Stimulated activated CD8-positive, alpha-beta memory T cell treated with anti-CD3 and anti-CD28 coated beads, Interleukin-7, amount 100 ng/mL, for 1 hour (primary cell): ENCODE measurements around the gene TNK2.
"Not testable (repeated sequence)": the region's sequence is repeated elsewhere in the genome, so short reads cannot be mapped to it uniquely, and the experiment has no call there.

Experiments used
- DNase-seq, 2 donors: peaks; one replicate each; pipeline ENCODE4 v3.0.0-alpha.2; 2020; ENCODE audit warnings: low read depth in 2 of 2

Gene TNK2

DNA sequence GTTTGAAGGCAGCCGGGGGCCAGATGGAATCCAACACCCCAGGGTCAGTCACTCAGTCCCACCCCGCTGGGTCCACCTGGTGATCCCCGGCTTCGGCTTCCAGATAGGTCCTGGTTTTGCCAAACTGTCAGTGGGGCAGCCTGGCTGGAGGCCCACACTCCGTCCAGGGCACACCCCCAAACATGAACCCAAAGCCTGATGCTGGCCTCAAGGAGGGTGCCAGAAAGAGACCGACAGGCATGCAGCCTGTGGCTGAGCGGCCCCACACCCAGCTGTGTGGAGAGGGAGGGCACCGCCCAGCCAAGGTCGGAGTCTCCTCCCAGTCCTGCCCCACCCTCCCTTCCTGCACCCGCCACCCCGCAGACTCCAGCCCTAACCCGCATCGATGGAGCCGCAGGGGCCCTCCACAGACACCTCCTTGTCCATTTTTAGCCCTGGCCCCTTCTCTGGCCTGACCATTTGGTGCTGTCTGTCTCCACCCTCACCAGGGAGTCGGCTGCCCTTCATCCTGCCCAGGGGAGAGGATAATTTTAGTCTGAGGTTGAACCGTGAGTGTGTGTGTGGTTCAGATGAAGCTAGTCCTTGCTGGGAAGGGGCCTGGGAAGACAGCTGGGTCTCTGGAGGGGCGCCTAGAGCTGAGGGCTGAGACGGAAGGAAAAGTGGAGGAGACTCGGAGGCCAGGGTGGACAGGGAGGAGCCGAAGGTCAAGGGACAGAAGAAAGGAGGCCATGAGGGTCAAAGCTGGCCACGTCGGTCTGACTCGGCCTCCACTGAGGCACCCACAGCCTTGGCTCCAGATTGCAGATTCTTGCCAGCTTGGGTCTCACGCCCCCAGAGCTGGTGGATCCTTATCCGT lies 23.1 kb downstream of the TNK2 start:
- no peak for DNase-seq

DNA sequence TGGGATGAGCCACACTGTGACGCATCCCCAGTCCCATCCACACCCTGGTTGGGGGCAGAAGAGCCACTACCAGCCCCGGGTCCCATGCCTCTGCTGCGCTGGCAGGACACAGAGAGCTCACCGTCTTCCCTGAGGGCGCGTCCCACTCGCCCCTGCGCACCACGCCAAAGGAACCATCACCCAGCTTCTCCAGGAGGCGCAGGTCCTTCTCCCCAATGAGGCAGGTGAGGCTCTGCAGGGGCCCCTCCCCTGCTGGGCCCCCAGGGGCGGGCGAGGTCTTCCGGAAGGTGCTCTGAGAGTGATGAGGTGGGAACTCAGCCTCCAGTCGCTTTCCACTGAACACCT lies 23.7 kb downstream of the TNK2 start:
- no peak for DNase-seq

DNA sequence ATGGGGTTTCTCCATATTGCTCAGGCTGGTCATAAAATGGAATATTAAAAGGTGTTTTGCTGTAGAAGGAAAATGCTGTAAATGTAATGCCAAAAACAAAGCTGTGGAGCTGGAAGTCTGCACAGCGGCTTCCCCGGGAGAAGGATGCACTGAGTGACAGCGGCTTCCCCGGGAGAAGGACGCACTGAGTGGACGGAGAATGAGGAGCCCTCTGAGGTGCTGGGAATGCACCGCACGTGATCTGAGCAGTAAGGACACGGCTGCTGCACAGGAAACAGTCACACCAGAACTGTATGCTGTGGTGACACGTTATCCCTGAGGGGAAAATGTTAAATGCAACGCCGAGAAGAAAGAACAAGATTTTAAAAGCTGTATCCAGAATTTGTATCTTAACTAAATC lies 24.6 kb downstream of the TNK2 start:
- no peak for DNase-seq

DNA sequence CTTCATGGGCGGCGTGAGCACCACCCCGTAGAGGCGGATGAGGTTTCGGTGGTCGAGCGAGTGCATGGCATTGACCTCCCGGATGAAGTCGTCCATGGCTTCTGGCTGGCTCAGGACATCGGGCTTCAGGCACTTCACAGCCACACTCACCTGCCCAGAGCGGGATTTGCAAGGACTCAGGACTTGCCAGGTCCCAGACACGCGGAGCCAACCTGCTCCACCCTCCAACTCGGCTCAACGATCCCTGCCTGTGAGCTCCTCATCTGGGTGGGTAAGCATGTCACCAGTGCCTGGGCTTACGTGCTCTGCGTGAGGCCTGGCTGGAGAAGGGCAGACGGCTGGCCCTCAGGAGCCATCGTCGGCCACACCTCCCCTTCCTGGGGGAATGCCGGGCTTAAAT lies 25.2 kb downstream of the TNK2 start:
- DNase-seq: no peak

DNA sequence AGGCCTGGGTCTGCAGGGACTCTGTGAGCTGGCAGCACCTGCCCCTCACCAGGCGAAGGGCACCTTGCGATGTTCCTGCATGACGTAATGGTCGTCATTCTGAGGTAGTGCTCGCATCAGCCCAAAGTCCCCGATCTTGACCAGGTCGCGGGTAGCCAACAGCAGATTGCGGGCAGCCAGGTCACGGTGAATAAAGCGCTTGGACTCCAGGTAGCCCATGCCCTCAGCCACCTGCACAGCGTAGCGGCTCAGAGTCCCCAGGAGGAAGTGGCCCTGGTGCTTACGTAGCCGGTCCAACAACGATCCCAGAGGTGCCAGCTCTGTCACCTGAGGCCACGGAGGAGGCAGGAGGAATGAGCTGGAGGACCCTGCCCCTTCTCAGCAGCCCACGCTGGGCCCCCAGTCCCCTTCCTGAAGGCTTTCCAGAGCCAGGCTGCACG lies 26.3 kb downstream of the TNK2 start:
- DNase-seq: no peak

DNA sequence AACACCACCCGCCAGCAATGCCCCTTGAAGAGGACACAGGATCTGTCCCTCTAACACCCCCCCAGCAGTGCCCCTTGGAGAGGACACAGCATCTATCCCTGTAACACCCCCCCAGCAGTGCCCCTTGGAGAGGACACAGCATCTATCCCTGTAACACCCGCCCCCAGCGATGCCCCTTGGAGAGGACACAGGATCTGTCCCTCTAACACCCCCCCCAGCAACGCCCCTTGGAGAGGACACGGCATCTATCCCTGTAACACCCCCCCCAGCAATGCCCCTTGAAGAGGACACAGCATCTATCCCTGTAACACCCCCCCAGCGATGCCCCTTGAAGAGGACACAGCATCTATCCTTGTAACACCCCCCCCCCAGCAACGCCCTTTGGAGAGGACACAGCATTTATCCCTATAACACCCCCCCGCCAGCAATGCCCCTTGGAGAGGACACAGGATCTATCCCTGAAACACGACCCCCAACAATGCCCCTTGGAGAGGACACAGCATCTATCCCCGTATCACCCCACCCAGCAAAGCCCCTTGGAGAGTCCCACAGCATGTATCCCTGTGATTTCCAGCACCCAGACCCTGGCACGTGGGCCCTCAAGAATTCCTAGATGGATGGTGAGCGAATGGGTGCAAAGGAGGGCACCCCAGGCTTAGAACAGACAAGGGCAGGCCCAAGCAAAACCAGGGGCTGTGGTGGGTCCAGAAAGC lies 26.9 kb downstream of the TNK2 start:
- DNase-seq: no peak

DNA sequence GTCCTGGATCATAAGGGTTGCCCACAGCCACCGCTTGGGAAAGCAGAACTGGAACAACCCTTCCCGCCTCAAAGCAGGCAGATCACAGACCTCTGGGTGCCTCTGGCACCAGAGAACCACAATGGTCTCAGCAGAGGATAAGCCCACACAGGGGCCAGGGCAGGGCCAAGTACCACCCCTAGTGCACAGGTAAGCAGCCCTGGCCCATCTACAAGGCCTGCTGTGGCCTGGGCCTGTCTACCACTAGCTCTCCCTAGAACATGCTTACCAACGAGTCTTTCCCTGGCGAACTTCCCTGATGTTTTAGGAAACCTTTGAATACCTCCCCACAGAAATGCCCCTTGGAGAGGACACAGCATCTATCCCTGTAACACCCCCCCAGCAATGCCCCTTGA lies 28.3 kb downstream of the TNK2 start:
- DNase-seq: no peak

DNA sequence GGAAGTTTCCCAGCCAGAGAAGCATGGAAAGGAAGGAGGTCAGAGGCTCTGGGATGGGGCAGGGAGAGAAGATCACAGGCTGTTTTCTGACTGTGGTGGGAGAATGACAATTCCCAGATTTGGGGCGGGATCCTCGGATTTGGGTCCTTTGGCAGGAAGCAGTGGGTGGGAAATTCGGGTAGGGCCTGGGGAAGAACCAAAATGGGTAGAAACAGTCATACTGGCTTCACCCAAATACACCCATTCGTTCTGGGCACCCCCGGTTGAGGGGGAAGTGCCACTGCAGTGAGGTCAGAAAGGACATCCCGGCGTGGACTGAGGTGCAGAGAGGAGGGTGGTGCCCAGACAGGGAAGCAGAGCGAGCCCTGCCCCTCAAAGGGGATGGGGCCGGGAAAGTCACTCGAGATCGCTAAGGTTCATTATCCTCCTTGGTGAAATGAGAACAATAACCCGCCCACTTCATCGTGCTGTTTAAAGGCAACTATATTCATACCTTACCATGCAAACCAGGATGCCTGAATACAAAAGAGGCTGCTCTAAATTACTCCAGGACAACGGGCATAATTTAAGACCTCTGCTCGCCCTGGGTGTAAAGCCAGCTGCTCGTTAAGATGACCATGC lies 28.8 kb downstream of the TNK2 start:
- DNase-seq: no peak

DNA sequence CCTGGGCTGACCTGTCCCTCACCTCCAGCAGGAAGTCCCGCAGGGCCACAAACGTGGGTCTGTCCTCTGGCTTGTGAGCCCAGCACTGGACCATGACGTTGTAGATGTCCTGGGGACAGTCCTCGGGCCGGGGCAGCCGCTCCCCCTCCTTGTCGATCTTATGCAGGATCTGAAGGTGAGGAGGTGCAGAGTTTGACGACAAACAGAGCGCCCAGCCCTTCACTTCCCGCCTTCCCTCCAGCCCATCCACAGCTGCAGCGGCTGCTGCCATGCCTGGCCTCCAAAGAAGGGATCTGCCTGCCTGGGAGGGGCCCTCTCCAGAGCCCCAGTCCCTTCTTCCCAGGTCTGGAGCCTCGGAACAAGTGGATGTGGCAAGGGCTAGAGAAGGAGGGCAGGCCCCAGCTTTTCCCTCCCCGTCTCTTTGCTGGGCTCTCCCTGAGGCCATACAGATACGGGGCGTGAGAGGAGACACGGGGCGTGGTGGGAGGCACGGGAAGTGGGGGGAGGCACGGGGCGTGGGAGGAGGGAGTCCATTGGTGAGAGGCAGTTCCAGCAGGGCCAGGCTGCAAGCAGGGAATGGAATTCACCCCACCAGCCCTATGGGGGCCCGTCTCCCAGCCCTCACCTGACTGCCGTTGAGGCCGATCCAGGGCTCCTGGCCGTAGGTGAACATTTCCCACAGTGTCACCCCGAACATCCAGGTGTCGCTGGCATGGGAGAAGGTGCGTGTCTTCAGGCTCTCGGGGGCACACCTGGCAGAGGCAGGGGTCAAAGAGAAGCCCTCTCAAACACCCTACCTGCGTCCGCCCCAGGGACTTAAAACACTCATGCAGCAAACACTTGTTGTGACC lies 29.7 kb downstream of the TNK2 start:
- no peak for DNase-seq

DNA sequence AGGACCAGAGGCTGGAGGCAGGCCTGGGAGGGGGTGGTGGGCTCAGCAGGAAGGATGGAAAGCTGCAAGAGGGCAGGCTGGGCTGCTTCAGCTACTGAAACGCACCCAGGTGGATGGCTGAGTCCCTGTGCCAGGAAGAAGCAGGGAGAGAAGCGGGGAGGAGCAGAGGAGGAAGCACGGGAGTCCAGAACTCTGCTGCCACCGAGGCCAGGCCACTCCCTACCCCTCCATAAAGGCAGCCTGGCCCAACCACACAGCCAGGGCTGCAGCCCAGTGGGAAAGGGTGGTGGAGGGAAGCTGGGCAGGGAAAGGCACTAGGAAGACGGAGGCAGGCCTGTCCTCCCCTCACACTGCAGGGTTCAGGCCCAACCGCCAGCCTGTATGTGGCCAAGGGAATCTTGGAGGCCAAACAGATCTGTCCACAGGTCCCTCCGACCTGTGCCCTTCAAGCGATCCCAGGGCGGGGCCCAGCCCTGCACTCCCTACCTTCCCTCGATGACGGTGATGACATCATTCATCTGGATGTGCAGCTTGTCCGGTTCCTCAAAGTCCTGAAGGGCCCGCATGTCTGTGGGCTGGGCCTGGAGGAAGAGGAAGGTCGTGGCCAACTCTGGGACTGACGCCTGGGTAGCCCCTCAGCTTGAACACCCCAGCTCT lies 30.5 kb downstream of the TNK2 start:
- no peak for DNase-seq

DNA sequence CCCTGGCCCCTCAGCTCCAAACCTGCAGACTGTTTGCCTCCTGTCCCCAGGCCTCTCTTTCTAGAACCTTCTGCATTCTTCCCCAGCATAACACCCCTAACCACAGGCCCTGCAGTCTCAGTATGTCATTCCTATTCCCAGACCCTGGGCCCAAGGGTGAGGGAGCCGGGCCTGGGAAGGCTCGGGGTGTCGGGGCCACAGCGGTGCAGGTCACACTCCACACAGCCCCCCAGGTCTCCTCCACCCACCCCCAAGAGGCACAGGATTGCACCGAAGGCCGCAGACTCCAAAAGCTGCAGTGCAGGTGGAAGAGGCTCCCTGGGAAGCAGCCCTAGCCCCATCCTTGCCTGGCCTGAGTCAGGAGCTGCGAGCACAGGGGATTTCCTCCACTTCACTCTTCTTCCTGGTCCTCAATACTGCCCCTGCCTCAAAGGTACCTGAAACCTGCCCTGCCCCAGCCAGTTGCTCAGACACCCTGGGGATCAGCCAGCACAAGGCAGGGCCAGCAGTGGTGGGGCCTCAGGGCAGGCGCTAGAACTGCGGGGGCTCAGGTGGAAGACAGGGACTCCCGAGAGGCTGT lies 31.1 kb downstream of the TNK2 start:
- no peak for DNase-seq

DNA sequence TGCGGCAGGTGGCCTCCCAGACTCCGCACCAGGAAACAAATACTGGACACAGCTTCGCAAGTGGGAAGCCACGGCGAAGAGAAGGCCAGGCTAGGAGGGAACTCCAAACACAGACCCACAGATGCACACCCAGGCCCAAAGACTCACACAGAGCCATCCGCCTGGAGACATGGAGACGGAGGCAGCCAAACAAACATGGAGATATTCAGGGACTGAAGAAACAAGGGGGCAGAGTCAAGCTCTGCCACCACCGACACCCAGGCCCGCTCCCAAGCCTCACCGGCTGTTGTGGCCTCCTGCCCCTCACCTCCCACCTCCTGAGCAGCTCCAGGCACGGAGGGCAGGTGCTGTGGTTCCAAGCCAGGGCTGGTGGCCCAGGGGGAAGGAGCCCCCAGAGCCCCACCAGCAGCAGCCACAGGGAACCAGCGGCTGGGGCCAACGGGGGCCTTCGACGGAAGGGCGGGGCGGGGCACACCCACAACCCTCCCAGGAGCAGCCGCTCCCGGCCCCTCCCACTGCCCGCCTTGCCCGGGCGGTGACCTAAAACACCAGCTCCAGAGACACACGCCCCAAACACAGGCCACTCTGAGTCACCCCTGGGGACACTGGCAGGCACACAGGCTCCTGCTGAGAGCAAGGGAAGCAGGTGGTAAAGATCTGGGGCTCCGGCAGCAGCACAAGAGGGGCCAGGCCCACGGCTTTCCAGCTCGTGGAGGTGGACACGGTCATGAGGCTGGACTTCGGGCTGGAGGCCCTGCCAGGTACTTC lies 31.9 kb downstream of the TNK2 start:
- no peak for DNase-seq

DNA sequence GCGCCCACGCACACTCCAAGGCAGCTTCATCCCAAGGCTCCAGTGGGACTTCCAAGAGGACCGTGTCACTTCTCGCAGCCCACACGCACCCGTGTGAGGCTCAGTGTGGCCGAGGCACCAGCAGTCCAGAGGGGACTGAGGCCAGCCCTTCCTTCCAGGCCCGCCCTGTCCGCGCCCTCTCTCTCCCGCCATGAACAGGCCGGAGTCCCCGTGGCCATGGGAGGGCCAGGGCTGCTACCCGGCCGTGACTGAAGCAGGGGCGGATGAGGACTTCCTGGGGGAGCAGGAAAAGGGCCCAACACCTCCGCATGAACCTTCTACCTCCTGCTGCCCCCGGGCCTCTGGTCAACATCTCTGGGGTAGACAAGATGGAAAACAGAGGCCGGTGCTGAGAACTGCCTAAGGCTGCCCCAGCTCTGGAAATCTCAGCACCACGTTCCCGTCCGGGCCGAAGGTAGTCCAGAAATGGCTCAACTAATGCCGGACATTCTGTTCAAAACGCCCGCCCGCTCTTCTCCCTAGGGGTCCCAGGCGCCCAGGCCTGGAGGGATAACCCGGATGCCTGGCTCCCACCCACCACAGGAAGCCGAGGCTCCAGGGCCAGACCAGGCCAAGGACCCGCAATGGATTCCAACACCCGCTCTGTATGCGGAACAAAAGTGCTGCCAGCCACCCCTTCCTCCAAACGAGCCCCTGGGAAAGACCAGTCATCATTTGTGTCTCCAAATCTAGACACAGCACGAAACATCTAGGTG lies 32.7 kb downstream of the TNK2 start:
- DNase-seq: no peak

DNA sequence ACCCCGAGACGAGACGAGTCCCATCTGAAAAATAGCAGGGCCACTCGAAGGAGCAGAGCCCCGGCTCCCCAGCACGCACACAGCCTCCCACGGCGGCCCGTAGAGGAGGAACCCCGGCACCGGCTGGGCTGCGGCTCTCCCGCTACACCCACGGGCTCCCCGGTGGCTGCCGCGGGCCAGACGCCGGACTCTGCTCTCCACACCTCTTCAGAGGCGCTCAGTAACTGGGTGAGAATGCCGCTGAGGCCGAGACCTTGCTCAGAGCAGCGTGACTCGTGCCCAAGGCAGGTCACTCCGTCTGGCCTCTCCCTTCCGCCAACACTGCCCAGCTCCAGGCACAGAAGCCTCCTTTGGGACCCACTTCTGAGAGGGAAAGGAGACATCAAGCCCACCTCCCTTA lies 34.4 kb downstream of the TNK2 start:
- no peak for DNase-seq

DNA sequence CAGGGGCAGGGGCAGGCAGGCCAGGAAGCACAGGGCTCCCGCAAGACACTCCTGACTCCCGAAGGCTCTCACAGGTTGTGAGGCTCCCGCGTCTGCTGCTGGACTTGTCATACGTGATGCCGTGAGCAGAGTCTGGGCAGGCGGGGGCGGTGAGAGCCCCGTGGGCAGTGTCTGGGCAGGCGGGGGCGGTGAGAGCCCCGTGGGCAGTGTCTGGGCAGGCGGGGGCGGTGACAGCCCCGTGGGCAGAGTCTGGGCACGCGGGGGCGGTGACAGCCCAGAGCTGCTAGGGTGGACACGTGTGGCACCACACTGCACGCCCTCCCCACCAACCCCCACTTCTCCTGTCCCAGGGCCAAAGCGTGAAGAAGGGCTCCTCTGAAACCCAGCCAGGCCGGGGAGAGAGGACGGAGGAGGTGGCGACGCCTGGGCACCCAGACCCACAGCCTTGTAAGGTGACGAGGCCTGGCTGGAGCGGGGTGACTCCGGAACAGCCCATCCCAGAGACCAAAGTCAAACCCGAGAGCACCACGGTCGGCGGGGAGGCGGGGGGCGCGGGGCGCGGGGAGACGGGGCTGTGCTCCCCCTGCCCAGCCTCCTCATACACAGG lies 35.0 kb downstream of the TNK2 start:
- DNase-seq: no peak

DNA sequence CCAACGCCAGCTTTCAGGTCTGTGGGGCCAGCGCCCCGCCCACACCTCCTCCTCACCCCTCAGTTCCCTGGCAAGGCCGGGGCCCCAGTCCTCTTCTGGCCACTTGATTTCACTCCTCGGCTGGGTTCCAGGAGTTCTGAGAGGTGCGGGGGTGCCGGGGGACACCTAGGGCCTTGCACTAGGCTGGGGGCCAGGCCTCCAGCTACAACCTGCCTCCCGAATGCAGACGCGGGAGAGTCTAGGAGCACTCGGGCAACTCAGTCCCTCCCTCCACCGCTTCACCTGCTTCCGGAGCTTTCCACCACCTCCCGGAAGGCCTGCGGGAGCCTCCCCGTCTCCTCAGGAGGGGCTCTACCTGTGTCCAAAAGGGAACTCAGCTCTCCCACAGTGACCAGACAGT lies 35.6 kb downstream of the TNK2 start:
- DNase-seq: no peak

DNA sequence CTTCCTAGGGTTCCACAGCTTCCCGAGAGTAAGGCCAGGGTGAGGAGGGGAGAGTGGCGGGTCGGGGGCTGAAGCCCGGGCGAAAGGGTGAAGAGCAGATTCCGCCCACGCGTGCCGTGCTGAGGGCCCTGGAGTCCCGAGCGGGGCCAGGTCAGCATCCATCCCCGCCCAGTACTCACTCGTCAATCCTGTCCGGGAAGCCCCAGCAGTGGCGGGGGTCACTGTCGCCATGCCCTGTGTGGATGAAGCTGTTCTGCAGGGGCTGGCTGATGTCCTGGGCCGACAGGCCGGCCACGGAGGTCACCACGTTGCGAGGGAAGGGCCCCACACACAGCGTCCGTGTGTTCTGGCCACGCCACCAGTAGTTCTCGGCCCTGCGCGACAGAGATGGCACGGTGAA lies 36.3 kb downstream of the TNK2 start:
- DNase-seq: no peak

DNA sequence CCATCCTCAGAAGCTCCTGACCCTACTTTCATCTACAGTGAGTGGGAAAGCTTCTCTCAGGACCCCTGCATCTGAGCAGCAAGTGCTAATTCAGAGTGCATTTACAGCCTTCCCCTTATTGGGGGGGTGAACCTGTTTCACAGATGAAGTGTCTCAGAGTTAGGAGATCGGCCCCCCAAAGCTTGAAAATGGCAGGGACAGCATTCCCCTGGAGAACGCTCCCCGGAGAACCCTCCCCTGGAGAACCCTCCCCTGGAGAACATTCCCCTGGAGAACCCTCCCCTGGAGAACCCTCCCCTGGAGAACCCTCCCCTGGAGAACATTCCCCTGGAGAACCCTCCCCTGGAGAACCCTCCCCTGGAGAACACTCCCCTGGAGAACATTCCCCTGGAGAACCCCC lies 36.7 kb downstream of the TNK2 start:
- not testable (repeated sequence) for DNase-seq

DNA sequence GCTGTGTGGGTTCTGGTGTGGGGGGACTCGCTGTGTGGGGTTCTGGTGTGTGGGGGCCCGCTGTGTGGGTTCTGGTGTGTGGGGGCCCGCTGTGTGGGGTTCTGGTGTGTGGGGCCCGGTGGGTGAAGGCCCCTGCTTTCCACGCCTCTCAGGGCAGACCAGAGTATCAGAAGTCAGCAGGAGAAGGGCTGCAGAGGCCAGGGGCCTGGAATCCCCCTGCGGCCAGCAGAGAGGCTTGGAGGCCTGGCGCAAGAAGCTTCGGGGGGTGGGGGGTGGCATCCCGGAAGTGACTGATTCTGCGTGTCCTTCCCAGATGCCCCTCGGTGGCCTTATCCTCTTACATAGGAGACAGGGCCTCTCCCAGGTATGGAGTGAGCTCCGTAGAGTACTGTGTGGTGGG lies 37.4 kb downstream of the TNK2 start:
- no peak for DNase-seq
